GM13977 (cell line): ENCODE data around the gene LIPC.

Experiments
- DNase-seq: peaks from one replicate; pipeline ENCODE4 v3.0.0; 2012; ENCODE audit warnings: low spot score
- CTCF ChIP-seq: IDR thresholded peaks from 2 replicates; pipeline ENCODE4 v1.5.1; 2012; ENCODE audit warnings: mild to moderate bottlenecking, control low read depth; ENCODE audit not compliant: insufficient read depth; ENCODE audit errors: extremely low read depth, missing control alignments
- in situ Hi-C: fragments of 300-500 bp; cut with MboI; formaldehyde crosslinking; loops from one replicate; pipeline ENCODE4 v1.12.0; 2022; ENCODE audit warnings: low sequenced_read_pairs, low pct_unique_long_range_greater_than_20kb, mixed read lengths, inconsistent platforms; ENCODE audit not compliant: unreplicated experiment

The LIPC gene

GRCh38 chr15:58466566-58466965 is 34.8 kb downstream of the LIPC start:
- DNase-seq = no peak
- in situ Hi-C loops = no loop called here
- TF ChIP-seq CTCF = no peak

DNA sequence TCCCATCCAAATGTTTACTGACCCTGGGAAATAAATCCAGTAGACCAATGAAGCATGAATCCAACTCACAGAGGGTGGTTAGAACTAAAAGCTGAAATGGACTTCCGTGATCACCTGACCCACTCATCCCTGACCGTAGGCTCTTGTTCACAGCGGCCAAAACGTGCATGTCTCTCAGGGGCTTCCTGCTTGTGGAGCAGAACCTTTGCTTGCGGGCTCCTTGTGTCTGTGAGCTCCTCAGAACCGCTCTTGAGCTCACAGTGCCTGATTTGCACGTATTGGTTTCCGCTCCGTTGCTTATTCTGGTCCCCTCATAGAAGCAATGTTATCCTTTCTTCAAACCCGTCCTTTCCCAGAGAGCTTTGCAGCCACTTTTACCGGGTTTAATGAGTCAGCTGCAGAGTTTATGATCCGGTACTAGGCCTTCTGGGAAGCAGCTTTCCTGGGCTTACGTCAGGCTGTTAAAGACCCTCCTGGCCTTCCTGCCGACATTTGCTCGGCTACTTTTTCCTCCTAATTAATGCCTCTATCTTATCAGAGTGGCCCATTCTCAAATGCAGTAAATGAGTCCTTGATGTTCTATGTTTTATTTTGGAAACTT is 35.4 kb downstream of the LIPC start:
- in situ Hi-C loops = no loop called here
- no peak for TF ChIP-seq CTCF
- no peak for DNase-seq

DNA sequence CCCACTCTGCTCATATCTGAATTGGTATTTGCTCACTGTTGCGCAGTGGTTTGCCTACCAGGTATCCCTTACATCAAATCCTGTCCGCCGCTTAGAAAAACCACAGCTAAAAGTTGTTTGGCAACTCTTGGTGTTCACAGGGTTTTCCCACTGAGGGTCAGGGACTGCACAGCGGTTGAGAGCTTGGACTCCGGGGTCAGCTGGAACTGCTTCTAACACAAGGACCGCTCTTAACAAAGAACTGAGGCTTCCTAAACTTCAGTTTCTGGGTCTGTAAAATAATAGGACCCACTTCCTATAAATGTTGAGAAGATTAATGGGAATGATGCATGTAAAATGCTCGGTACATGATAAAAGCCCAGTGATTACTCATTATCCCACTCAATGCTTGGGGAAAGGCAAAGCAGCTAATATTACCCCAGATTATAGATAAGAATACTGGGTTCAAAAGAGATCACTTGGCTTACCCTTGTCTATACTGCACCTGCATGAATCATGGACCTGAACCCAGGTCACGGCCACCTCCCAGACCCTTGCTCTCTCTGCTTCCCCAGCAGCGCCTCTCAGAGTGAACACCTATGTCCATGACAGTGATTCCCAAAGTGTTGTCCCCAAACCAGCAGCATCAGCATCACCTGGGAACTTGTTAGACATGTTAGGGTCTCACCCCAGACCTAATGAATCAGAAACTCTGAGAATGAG is 36.1 kb downstream of the LIPC start:
- DNase-seq = no peak
- TF ChIP-seq CTCF = no peak
- in situ Hi-C loops = no loop called here

DNA sequence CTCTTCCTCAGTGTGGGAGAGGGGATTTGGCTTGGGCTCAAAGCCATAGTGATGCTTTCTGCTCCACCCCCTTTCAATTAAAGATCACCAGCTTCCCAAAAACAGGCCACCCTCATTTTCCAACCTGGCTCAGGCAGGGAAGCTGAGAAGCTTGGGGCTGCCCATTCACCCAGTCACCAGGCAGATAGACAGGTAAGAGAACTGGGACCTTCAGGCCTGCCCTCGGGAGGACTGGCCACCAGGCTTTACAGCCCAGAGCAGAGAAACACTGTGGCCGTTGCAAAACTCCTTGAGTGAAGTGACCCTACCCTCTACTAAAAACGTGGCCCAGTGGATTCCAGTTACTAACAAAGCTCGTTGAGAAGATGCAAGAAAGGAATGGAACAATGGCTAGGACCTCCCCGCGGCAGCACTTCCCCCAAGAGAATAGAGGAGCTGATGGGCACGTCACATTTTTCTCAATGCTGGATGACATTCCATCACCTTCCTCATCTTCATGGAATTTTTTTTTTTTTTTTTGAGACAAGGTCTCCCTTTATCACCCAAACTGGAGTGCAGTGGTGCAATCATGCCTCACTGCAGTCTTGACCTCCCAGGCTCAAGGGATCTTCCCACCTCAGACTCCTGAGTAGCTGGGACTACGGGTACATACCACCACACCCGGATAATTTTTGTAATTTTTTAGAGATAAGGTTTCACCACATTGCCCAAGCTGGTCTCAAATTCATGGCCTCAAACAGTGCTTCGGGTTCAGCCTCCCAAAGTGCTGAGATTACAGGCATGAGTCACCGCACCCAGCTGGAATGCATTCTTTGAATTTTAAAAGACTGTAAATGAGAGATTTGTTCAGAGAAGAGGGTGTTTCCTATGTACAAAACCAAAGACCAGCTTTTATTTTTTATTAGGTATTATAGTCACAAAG is 37.9 kb downstream of the LIPC start:
- in situ Hi-C loops = no loop called here
- no peak for DNase-seq

DNA sequence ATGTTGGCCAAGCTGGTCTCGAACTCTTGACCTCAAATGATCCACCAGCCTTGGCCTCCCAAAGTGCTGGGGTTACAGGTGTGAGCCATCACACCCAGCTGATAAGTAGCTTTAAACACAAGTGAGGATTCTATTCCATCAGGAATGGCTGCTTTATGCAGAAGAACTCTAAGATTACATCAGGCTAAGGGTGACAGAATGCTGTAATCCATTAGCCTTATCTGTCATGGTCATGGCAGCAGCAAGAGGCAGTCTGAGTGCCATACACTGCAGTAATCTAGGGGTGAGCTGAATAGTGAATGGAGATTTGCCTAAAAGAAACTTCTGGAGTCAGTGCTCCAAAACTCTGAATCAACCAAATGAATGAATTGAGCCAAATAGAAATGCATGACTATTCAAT is 39.6 kb downstream of the LIPC start:
- DNase-seq = no peak
- in situ Hi-C loops = no loop called here
- TF ChIP-seq CTCF = no peak

More for the DNA sequence above, 37.9 kb downstream of the LIPC start:
- TF ChIP-seq CTCF = no peak

GRCh38 chr15:58472221-58472620 is 40.4 kb downstream of the LIPC start:
- in situ Hi-C loops = no loop called here
- DNase-seq = no peak
- TF ChIP-seq CTCF = no peak
